ENCODE measurements around the gene C14orf132. TPM values are rescaled to one million over a fixed set of nuclear protein-coding genes. Genes with fewer than 3 reads are reported as not detected.
A peak's percentile ranks its signal among the peaks of the same experiment; 100 is the strongest.

C14orf132 gene
- total and polyA plus RNA-seq, 9 of the 15 experiments (the other 6 are each of a cell fraction or from before 2014, with no cell fraction given): not detected

DNA sequence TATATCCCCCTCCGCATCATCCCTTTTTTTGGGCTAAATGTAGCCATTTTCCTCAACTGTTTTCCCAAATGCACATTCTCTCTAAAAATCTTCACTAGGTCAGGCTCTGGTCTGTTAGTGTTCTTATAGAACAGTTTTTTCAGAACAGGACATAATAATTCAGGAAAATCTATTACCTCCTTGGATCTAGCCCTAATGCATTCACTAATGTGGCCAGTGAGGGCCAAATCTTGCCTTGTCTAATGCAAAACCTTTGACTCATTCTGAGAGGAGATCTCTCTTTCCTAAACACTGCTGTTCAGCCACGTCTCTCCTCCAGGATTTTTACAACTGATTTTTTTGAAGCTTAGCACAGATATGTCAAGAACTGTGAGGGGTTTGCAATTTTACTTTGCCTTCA, 15.5 kb downstream of the C14orf132 start:
- Histone ChIP-seq H3K4me2 (ENCODE audit: insufficient read depth, low read length) (no peak overlapping the region), H3K27me3 (ENCODE audit: control insufficient read depth in 2 of 2, insufficient read depth in 2 of 2, low read length in 2 of 2) (no peaks in the 10 kb centered on the region), H3K27ac (ENCODE audit: extremely low read depth, low read depth, low read length) (no peak overlapping the region), H3K79me2 (ENCODE audit: control insufficient read depth, insufficient read depth, low read length) (no peaks in the 10 kb centered on the region), H3K9me1 (ENCODE audit: control insufficient read depth, insufficient read depth, low read length) (no peaks in the 10 kb centered on the region), H3K4me1 (replicated peaks in 1 of 2; ENCODE audit: control insufficient read depth in 2 of 2, insufficient read depth in 2 of 2, low read length in 2 of 2) (no peaks in the 10 kb centered on the region), H3K36me3 (ENCODE audit: control insufficient read depth, insufficient read depth, low read length) (no peaks in the 10 kb centered on the region), H3K9me3 (replicated peaks; ENCODE audit: control insufficient read depth, insufficient read depth, low read depth, low read length) (no peaks in the 10 kb centered on the region), H4K20me1 (replicated peaks; ENCODE audit: control insufficient read depth, insufficient read depth, low read length) (no peaks in the 10 kb centered on the region), H2AFZ (ENCODE audit: low read depth, low read length) (no peak overlapping the region), H3K9ac (ENCODE audit: insufficient read depth in 1 of 2, low read depth in 2 of 2, low read length in 2 of 2) (no peak overlapping the region), H3K4me3 (no peak overlapping the region)
- intact Hi-C loops (cut with micrococcal nuclease): no loop called here
- ChIA-PET CTCF (ENCODE audit: low intra/inter-chr PET ratio) (no interaction called here), POLR2A (no interaction called here)
- DNase-seq (ENCODE audit: extremely low read depth in 1 of 4, low spot score in 3 of 4): no peak
- TF ChIP-seq RBM25 (IDR thresholded peaks at IDR 0.05; ENCODE audit: low read depth, low read length, severe bottlenecking): peak; percentile 29
- no peak for TF ChIP-seq ZNF511 (CRISPR knock-in tag; IDR thresholded peaks at IDR 0.05)
- no peak for TF ChIP-seq ZNF444 (CRISPR knock-in tag; IDR thresholded peaks at IDR 0.05)
- in situ Hi-C loops (cut with MboI): no loop called here
- 0% methylated on average over 2 of the region's 2 CpGs for WGBS (ENCODE audit: insufficient coverage, low coverage, missing lambda C conversion rate)
- BruUV-seq (replicated peaks): no TSS peak
- no peak for ATAC-seq
- FAIRE-seq: no peak

GRCh38 chr14:96055065-96055752, 16.0 kb downstream of the C14orf132 start:
- Histone ChIP-seq H3K9ac (ENCODE audit: insufficient read depth in 1 of 2, low read depth in 2 of 2, low read length in 2 of 2) (no peak overlapping the region), H3K4me1 (replicated peaks in 1 of 2; ENCODE audit: control insufficient read depth in 2 of 2, insufficient read depth in 2 of 2, low read length in 2 of 2) (no peaks in the 10 kb centered on the region), H4K20me1 (replicated peaks; ENCODE audit: control insufficient read depth, insufficient read depth, low read length) (no peaks in the 10 kb centered on the region), H3K79me2 (ENCODE audit: control insufficient read depth, insufficient read depth, low read length) (no peaks in the 10 kb centered on the region), H3K27me3 (ENCODE audit: control insufficient read depth in 2 of 2, insufficient read depth in 2 of 2, low read length in 2 of 2) (no peaks in the 10 kb centered on the region), H3K4me2 (ENCODE audit: insufficient read depth, low read length) (no peak overlapping the region), H3K4me3 (no peak overlapping the region), H3K9me3 (replicated peaks; ENCODE audit: control insufficient read depth, insufficient read depth, low read depth, low read length) (no peaks in the 10 kb centered on the region), H3K27ac (ENCODE audit: extremely low read depth, low read depth, low read length) (no peak overlapping the region), H2AFZ (ENCODE audit: low read depth, low read length) (no peak overlapping the region), H3K36me3 (ENCODE audit: control insufficient read depth, insufficient read depth, low read length) (no peaks in the 10 kb centered on the region), H3K9me1 (ENCODE audit: control insufficient read depth, insufficient read depth, low read length) (no peaks in the 10 kb centered on the region)
- in situ Hi-C loops (cut with MboI) (no loop called here), intact Hi-C loops (cut with micrococcal nuclease) (no loop called here)
- POLR2A ChIA-PET: interaction anchor here (0.6 kb wide), 1 partner anchor 293 kb away, joined by 3 read pairs; no protein-coding TSS in a partner anchor
- FAIRE-seq: no peak
- WGBS (ENCODE audit: insufficient coverage, low coverage, missing lambda C conversion rate): 3% methylated on average over 9 of the region's 12 CpGs
- no TSS peak for BruUV-seq (replicated peaks)
- no peak for ATAC-seq
- CTCF ChIA-PET (ENCODE audit: low intra/inter-chr PET ratio): no interaction called here
- DNase-seq (ENCODE audit: extremely low read depth in 1 of 4, low spot score in 3 of 4): no peak
- no peak for TF ChIP-seq ZNF551 (CRISPR knock-in tag; IDR thresholded peaks at IDR 0.05)
- no peak for TF ChIP-seq STAG1 (CRISPR knock-in tag; IDR thresholded peaks at IDR 0.05; ENCODE audit: borderline replicate concordance)
- TF ChIP-seq ZNF717 (CRISPR knock-in tag; IDR thresholded peaks at IDR 0.05): no peak
- TF ChIP-seq CREB1 (IDR thresholded peaks at IDR 0.05): no peak
- TF ChIP-seq CREB1 (CRISPR knock-in tag; IDR thresholded peaks at IDR 0.05): no peak
- TF ChIP-seq, protein P1, sequence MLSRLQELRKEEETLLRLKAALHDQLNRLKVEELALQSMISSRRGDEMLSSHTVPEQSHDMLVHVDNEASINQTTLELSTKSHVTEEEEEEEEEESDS (CRISPR knock-in tag; IDR thresholded peaks at IDR 0.05): no peak
- no peak for TF ChIP-seq ARID4B (CRISPR knock-in tag; IDR thresholded peaks at IDR 0.05)
- TF ChIP-seq KDM5B (IDR thresholded peaks at IDR 0.05; ENCODE audit: insufficient replicate concordance, low read depth, low read length): no peak
- no peak for TF ChIP-seq PHTF2 (CRISPR knock-in tag; IDR thresholded peaks at IDR 0.05)
